ENCODE measurements around the gene OPCML. TPM values are rescaled to one million over a fixed set of nuclear protein-coding genes. Genes with fewer than 3 reads are reported as not detected.

Gene OPCML
- total RNA-seq, 1 donor, result not detected

GRCh38 chr11:133337951-133338418, 194.3 kb downstream of the OPCML start:
- no peak for TF ChIP-seq CTCF (IDR thresholded peaks at IDR 0.05; ENCODE audit: insufficient read depth, low read depth, low read length)
- H3K4me3 ChIP-seq (ENCODE audit: low read depth, low read length), result no peak overlapping the region
- no peak for DNase-seq (ENCODE audit: low read depth)

- DNase-seq (ENCODE audit: low read depth), result no peak
- TF ChIP-seq CTCF (IDR thresholded peaks at IDR 0.05; ENCODE audit: insufficient read depth, low read depth, low read length), result no peak
- no peak overlapping the region for H3K4me3 ChIP-seq (ENCODE audit: low read depth, low read length)
These were observed 195.1 kb downstream of the OPCML start for GRCh38 chr11:133337193-133337592.

- TF ChIP-seq CTCF (IDR thresholded peaks at IDR 0.05; ENCODE audit: insufficient read depth, low read depth, low read length), result no peak
- no peak overlapping the region for H3K4me3 ChIP-seq (ENCODE audit: low read depth, low read length)
- DNase-seq (ENCODE audit: low read depth), result no peak
These were observed 201.3 kb downstream of the OPCML start for GRCh38 chr11:133331031-133331430.

- no peak overlapping the region for H3K4me3 ChIP-seq (ENCODE audit: low read depth, low read length)
- TF ChIP-seq CTCF (IDR thresholded peaks at IDR 0.05; ENCODE audit: insufficient read depth, low read depth, low read length), result no peak
- DNase-seq (ENCODE audit: low read depth), result no peak
These were observed 205.5 kb downstream of the OPCML start for GRCh38 chr11:133326849-133327248.

- DNase-seq (ENCODE audit: low read depth), result no peak
- no peak overlapping the region for H3K4me3 ChIP-seq (ENCODE audit: low read depth, low read length)
- no peak for TF ChIP-seq CTCF (IDR thresholded peaks at IDR 0.05; ENCODE audit: insufficient read depth, low read depth, low read length)
These were observed 206.0 kb downstream of the OPCML start for GRCh38 chr11:133326332-133326731.

GRCh38 chr11:133325711-133326110, 206.6 kb downstream of the OPCML start:
- DNase-seq (ENCODE audit: low read depth), result no peak
- no peak overlapping the region for H3K4me3 ChIP-seq (ENCODE audit: low read depth, low read length)
- no peak for TF ChIP-seq CTCF (IDR thresholded peaks at IDR 0.05; ENCODE audit: insufficient read depth, low read depth, low read length)

- H3K4me3 ChIP-seq (ENCODE audit: low read depth, low read length), result no peak overlapping the region
- TF ChIP-seq CTCF (IDR thresholded peaks at IDR 0.05; ENCODE audit: insufficient read depth, low read depth, low read length), result no peak
- DNase-seq (ENCODE audit: low read depth), result no peak
These were observed 208.9 kb downstream of the OPCML start for GRCh38 chr11:133323354-133323753.
